Measurements from ENCODE around the gene TRAF4.
"Not testable (repeated sequence)": the region's sequence is repeated elsewhere in the genome, so short reads cannot be mapped to it uniquely, and the experiment has no call there.

TRAF4 gene

GRCh38 chr17:28734712-28735241, 9.0 kb upstream of the TRAF4 start:
- DNase-seq, result no peak

GRCh38 chr17:28735242-28735722, 8.5 kb upstream of the TRAF4 start:
- DNase-seq, result no peak

- DNase-seq, result not testable (repeated sequence)
Observed at GRCh38 chr17:28735913-28736769, 7.7 kb upstream of the TRAF4 start.

DNA sequence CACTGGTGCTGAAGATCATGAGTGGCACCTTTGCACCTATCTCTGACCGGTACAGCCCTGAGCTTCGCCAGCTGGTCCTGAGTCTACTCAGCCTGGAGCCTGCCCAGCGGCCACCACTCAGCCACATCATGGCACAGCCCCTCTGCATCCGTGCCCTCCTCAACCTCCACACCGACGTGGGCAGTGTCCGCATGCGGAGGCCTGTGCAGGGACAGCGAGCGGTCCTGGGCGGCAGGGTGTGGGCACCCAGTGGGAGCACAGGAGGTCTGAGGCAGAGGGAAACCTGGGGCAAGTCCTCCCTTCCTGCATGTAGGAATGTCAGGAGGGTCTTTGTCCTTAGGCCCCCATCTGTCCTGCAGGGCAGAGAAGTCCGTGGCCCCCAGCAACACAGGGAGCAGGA, 6.5 kb upstream of the TRAF4 start:
- DNase-seq, result no peak

DNA sequence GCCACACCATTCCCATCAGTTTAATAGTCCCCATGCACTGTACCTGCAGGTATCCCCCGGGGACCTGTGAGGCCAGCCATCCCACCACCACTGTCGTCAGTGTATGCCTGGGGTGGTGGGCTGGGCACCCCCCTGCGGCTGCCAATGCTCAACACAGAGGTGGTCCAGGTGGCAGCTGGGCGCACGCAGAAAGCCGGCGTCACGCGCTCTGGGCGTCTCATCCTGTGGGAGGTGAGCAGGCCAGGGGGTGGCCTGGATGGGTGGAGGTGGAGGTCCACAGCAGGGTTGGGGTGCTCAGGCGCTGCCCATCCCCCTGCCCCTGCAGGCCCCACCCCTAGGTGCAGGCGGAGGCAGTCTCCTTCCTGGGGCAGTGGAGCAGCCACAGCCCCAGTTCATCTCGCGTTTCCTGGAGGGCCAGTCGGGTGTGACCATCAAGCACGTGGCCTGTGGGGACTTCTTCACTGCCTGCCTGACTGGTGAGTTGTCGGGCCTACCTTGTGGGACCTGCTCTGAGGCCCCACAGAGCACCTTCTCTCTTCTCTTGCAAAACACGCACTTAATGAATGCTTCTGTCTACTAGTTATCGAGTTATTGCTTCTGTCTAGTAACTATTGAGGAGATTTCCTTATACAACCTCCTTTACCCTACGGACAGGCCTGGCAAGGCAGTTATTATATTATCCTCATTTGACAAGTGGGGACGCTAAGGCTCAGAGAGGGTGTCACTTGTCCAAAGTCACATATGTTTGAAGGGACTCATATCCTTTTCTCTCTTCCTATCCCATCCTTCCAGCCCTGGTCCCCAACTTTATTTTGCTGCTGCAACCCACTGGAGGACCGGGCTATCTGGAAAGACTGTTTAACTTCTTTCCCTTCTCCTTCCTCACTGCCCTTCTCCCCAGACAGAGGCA, 5.8 kb upstream of the TRAF4 start:
- DNase-seq, result no peak

GRCh38 chr17:28738680-28739384, 5.0 kb upstream of the TRAF4 start:
- DNase-seq, result no peak

- DNase-seq, result no peak
Observed at GRCh38 chr17:28740406-28741357, 3.1 kb upstream of the TRAF4 start.

DNA sequence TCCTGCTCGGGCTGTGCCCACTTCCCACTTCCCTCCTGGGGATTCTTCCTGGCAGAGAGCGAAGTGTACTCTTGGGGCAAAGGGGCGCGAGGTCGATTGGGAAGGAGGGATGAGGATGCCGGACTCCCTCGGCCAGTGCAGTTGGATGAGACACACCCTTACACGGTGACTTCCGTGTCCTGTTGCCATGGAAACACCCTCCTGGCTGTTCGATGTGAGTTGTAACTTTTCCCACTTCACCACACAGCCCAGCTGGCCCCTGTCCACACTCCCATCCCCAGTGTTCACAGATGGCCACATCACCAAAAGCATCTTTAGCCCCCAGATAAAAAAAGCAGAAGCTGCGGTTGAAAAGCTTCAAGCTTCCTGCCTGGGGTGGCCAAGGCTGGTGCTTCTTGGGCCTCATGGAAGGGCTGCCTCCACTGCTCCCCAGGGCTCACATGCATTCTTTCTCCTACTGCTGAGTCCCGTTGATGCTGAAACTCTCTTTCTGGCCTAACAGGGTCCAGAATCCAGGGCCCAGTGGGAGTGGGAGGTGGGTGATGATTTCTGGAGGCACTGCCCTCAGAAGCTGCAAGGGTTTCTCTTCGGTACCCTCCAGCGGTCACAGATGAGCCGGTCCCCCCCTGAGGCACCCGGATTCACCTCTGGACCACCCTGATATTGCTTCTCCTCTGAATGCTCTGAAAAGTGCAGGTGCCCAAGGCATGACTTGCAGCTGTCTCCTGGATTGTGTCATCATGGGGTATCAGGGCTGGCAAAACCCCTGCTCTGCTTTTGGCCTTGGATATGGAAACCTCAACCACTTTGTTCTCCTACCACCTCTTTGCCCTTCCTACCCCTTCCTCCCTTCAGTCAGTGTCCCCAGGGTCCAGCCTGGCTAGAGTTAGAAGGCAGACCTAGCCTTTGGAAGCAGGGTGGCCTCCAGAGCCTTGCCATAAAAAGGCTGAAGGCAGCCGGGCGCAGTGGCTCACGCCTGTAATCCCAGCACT, 2.2 kb upstream of the TRAF4 start:
- peak; percentile 66 for DNase-seq

- DNase-seq, result peak; percentile 22
Observed at GRCh38 chr17:28744104-28744971, 527 bp downstream of the TRAF4 start.

DNA sequence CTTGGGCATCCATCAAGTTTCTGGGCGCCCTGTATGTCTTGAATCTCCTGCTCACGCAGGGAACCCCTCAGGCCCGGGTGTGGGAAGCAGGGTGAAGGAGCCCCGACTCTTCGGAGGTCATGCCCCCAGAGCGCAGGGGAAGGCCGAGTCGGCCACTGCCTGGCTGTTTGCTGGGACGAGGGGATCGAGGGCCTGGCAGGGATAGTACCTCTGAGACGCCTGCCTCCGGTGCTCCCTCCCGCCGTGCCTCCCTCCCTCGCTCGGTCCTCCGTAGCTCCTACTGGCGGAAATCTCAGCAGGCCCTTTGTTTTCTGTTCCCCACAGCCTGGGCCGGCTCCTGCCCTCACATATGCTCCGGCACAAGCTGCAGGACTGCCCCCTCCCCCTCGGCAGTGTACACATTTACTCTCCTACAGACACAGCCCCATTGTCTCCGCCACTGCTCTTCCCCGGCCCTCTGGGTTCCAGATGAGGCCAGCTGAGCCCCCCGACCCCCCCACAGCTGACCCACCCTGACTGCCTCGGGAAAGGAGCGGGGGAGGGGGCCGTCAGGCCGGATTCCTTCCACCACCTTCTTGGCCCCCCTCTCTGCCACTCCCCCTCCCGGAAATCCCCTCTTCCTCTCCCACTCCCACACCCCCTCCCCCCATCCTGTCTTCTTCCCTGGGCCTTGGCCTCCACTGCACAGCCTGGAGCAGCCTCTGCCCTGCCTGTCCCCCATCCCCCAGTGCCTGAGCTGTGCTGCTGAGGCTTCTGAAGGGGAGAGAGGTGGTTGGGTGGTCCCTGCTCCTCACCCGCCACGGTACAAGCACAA, 1.4 kb downstream of the TRAF4 start:
- peak; percentile 16 for DNase-seq

DNA sequence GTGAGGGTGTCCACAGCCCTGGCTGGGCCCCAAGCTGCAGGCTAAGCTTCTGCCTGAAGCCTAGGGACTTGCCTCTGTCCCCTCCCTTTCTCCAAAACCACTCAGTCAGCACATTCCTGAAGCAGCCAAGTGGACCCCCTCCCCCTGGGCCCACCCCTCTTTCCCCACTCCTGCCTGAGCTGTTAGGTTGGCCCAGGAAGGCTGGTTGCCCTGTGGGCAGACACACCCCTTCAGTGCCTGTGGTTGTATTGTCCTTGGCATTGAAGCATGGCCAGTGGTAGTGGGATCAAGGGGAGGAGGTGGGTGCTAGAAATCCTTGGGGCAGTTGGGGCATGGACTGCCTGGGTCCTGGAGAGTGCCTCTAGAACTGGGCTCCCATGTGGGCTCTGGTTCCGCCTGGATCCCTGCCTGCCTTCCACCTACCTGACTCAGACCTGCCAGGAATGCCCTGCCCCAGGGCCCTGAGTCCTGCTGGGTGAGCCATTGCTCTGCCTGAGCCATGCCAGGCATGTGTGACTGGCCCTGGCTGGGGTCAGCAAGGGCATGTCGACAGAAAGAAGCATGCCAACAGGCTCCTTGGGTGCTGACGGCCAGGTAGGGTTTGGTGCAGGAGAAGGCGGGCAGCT, 2.1 kb downstream of the TRAF4 start:
- no peak for DNase-seq

DNA sequence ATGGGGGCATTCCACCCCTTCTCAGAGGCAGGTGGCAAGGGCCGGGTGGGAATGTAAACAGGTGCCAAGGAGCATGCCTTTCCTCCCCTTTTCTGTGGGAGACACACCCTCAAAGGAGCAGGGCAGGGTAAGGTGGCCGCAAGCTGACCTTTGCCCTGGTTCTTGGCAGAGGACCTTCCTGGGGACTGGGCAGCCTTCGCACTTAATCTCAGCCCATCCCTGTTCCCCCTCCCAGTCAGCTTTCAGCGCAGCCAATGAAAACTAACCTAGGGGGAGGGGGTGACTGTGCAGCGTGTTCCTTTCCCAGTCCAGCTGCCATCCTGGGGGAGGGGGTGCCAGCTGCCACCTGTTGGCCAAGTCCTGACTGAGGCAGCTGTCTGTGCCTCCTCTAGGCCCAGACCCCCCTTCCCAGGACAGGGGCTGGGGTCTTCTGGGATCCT, 2.8 kb downstream of the TRAF4 start:
- DNase-seq, result no peak

GRCh38 chr17:28747051-28747691, 3.4 kb downstream of the TRAF4 start:
- no peak for DNase-seq

GRCh38 chr17:28747801-28748750, 4.3 kb downstream of the TRAF4 start:
- DNase-seq, result no peak

DNA sequence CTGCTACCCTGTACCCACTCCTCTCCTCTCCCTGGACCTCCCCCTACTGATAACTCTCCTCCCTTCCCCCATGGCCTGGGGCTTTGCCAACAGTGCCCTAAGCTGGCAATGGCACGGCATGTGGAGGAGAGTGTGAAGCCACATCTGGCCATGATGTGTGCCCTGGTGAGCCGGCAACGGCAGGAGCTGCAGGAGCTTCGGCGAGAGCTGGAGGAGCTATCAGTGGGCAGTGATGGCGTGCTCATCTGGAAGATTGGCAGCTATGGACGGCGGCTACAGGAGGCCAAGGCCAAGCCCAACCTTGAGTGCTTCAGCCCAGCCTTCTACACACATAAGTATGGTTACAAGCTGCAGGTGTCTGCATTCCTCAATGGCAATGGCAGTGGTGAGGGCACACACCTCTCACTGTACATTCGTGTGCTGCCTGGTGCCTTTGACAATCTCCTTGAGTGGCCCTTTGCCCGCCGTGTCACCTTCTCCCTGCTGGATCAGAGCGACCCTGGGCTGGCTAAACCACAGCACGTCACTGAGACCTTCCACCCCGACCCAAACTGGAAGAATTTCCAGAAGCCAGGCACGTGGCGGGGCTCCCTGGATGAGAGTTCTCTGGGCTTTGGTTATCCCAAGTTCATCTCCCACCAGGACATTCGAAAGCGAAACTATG, 5.2 kb downstream of the TRAF4 start:
- DNase-seq, result no peak

Measured in inflammatory macrophage treated with lipopolysaccharide for 4 hours (primary cell).